BJ (cell line): ENCODE data around the gene PUM1. TPM values are rescaled to one million over a fixed set of nuclear protein-coding genes. Genes with fewer than 3 reads are reported as not detected.

ENCODE experiments used
- CTCF ChIA-PET: fragments of 350-600 bp; formaldehyde crosslinking; extraction: SDS; loops from one replicate; lab custom pipeline; 2021; ENCODE audit warnings: antibody characterized with exemption, inconsistent platforms; lab: Yijun Ruan, JAX
- POLR2A ChIA-PET: fragments of 300-600 bp; sonication (Branson Sonifier 250); formaldehyde crosslinking; extraction: SDS; loops from one replicate; lab custom pipeline; 2021; ENCODE audit warnings: antibody characterized with exemption; lab: Charles Lee
- DNase-seq: peaks from one replicate; pipeline ENCODE4 v3.0.0-alpha.2; 2011; ENCODE audit warnings: low read depth
- H3K27me3 ChIP-seq: 2 replicates; pipeline ENCODE4 v1.6.0; 2011; ENCODE audit warnings: low read length; ENCODE audit not compliant: control insufficient read depth, insufficient read depth
- H3K36me3 ChIP-seq: 2 replicates; pipeline ENCODE4 v1.5.1; 2011; ENCODE audit warnings: low read length; ENCODE audit not compliant: control insufficient read depth, insufficient read depth
- H3K4me3 ChIP-seq: 2 replicates; pipeline ENCODE4 v1.5.1; 2011; ENCODE audit warnings: low read depth, mild to moderate bottlenecking, control low read depth, low read length
- CTCF ChIP-seq: IDR thresholded peaks from 2 replicates; pipeline ENCODE4 v1.5.1; 2011; ENCODE audit warnings: low read depth, mild to moderate bottlenecking, control low read depth, inconsistent platforms, low read length, moderate library complexity; ENCODE audit not compliant: insufficient read depth
- polyA plus RNA-seq: library from polyadenylated mRNA; depleted of rRNA; stranded (reverse); fragments of >200 nt; gene quantifications from 2 replicates; pipeline ENCODE4 v1.2.3, GENCODE V29; 2011

PUM1 gene
- polyA plus RNA-seq, 1 experiment = 66.9 TPM

- no peaks in the 10 kb centered on the region for H3K36me3 ChIP-seq
- no peak for TF ChIP-seq CTCF
- ChIA-PET POLR2A (no interaction called here), CTCF (interaction anchor here (1.1 to 3.7 kb wide), 3 partner anchors 11 to 120 kb away, joined by 4 to 19 read pairs (median 5); no protein-coding TSS in a partner anchor)
- DNase-seq = no peak
- no peaks in the 10 kb centered on the region for H3K27me3 ChIP-seq
- no peak overlapping the region for H3K4me3 ChIP-seq
These were observed 165.0 kb downstream of the PUM1 start for GRCh38 chr1:30900486-30900885.

GRCh38 chr1:30899577-30900389 is 165.7 kb downstream of the PUM1 start:
- ChIA-PET CTCF (interaction anchor here (1.6 to 3.7 kb wide), 2 partner anchors 12 to 99 kb away, joined by 4 to 19 read pairs; no protein-coding TSS in a partner anchor), POLR2A (no interaction called here)
- no peaks in the 10 kb centered on the region for H3K36me3 ChIP-seq
- no peak overlapping the region for H3K4me3 ChIP-seq
- H3K27me3 ChIP-seq = no peaks in the 10 kb centered on the region
- DNase-seq = no peak
- no peak for TF ChIP-seq CTCF

GRCh38 chr1:30898031-30898815 is 167.3 kb downstream of the PUM1 start:
- no peak for TF ChIP-seq CTCF
- ChIA-PET CTCF (interaction anchor here (1.0 to 2.1 kb wide), 4 partner anchors 8 to 97 kb away, joined by 4 to 5 read pairs (median 5); no protein-coding TSS in a partner anchor), POLR2A (no interaction called here)
- Histone ChIP-seq H3K36me3 (no peaks in the 10 kb centered on the region), H3K27me3 (no peaks in the 10 kb centered on the region), H3K4me3 (no peak overlapping the region)
- no peak for DNase-seq

- Histone ChIP-seq H3K27me3 (no peaks in the 10 kb centered on the region), H3K36me3 (no peaks in the 10 kb centered on the region), H3K4me3 (no peak overlapping the region)
- POLR2A ChIA-PET = no interaction called here
- DNase-seq = no peak
- no peak for TF ChIP-seq CTCF
- CTCF ChIA-PET = interaction anchor here (0.8 to 2.1 kb wide), 5 partner anchors 10 to 117 kb away, joined by 3 to 5 read pairs (median 4); no protein-coding TSS in a partner anchor
These were observed 168.6 kb downstream of the PUM1 start for GRCh38 chr1:30896905-30897304.
